Measurements from ENCODE around the gene ARSK.
A peak's percentile ranks its signal among the peaks of the same experiment; 100 is the strongest.

ARSK gene

DNA sequence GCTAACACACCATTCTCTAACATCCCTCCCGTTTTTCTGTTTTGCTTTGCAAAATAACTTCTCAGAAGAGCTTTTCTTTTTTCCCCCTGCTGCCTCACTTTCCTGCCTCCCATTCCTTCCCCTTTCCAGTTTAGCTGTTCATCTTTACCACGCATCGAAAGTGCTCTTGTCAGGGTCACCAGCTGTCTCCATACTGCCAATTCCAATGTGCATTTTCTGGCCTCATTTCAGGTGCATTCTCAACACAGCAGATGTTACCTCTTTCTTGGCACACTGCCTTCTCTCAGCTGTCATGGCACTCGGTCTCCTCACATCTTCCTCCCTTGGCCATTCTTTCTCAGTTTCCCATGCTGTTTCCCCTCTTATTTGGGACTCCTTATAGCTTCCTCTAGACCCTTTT, 9.5 kb downstream of the ARSK start:
- H3K36me3 ChIP-seq (replicated peaks): peaks cover 5% of the 10 kb centered on the region
- TF ChIP-seq, protein P1, sequence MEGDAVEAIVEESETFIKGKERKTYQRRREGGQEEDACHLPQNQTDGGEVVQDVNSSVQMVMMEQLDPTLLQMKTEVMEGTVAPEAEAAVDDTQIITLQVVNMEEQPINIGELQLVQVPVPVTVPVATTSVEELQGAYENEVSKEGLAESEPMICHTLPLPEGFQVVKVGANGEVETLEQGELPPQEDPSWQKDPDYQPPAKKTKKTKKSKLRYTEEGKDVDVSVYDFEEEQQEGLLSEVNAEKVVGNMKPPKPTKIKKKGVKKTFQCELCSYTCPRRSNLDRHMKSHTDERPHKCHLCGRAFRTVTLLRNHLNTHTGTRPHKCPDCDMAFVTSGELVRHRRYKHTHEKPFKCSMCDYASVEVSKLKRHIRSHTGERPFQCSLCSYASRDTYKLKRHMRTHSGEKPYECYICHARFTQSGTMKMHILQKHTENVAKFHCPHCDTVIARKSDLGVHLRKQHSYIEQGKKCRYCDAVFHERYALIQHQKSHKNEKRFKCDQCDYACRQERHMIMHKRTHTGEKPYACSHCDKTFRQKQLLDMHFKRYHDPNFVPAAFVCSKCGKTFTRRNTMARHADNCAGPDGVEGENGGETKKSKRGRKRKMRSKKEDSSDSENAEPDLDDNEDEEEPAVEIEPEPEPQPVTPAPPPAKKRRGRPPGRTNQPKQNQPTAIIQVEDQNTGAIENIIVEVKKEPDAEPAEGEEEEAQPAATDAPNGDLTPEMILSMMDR (IDR thresholded peaks at IDR 0.05; ENCODE audit: low read depth, low read length, missing control alignments): no peak
- DNase-seq: no peak
- no peak overlapping the region for H3K27ac ChIP-seq
- no peak overlapping the region for H3K4me3 ChIP-seq (ENCODE audit: low read depth, low read length)
- in situ Hi-C loops (cut with HindIII; ENCODE audit: low pct_ligation_motif_present, low sequenced_read_pairs): no loop called here
- no peaks in the 10 kb centered on the region for H3K27me3 ChIP-seq (replicated peaks)

DNA sequence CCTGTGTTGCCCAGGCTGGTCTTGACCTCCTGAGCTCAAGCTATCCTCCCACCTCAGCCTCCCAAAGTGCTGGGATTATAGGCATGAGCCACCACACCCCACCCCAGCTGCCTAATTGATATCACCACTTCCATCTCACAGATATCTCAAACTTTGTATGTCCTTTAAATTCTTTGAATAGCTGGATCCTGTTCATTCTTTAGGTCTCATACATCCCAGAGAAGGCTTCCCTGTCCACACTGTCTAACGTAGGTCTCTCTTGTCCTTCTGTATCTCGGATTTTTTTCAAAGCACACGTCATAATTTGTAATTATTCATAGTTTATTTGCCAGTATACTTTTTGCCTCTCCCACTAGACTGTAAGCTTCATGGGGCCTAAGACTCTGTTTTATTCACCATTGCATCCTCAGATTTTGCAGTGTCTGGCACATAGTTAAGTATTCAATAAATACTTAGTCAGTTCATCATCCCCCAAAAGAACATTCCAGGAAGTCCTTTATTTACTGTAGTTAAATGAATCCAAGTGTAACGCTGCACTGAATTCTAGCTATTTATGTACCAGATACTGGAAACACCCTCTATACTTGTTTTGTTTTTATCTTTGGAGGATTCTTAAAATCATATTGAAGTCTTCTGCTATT, 10.5 kb downstream of the ARSK start:
- peaks cover 5% of the 10 kb centered on the region for H3K36me3 ChIP-seq (replicated peaks)
- peak overlapping the region; percentile 6 for H3K27ac ChIP-seq
- in situ Hi-C loops (cut with HindIII; ENCODE audit: low pct_ligation_motif_present, low sequenced_read_pairs): no loop called here
- H3K4me3 ChIP-seq (ENCODE audit: low read depth, low read length): no peak overlapping the region
- DNase-seq: no peak
- TF ChIP-seq, protein P1 (IDR thresholded peaks at IDR 0.05; ENCODE audit: low read depth, low read length, missing control alignments): no peak
- H3K27me3 ChIP-seq (replicated peaks): no peaks in the 10 kb centered on the region

DNA sequence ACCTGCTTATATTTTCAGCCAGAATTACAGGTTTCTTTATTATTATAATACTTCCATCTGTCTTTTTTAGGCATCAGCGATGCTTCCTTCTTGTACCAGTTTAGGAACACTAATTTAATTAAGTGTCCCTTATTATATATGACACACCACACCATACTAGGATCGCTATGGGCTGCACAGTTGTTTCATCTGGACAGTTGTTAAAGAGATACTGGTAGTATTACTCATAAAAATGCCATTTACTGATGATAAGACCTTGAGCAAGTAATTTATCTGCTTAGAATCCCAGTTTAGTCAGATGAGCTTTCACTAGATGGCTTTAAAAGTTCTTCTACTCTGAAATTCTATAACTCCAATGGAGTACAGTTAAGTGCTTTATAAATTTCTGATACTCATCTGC, 17.1 kb downstream of the ARSK start:
- TF ChIP-seq, protein P1 (IDR thresholded peaks at IDR 0.05; ENCODE audit: low read depth, low read length, missing control alignments): no peak
- peaks cover 2% of the 10 kb centered on the region for H3K36me3 ChIP-seq (replicated peaks)
- DNase-seq: no peak
- in situ Hi-C loops (cut with HindIII; ENCODE audit: low pct_ligation_motif_present, low sequenced_read_pairs): no loop called here
- H3K4me3 ChIP-seq (ENCODE audit: low read depth, low read length): no peak overlapping the region
- no peaks in the 10 kb centered on the region for H3K27me3 ChIP-seq (replicated peaks)
- H3K27ac ChIP-seq: no peak overlapping the region

DNA sequence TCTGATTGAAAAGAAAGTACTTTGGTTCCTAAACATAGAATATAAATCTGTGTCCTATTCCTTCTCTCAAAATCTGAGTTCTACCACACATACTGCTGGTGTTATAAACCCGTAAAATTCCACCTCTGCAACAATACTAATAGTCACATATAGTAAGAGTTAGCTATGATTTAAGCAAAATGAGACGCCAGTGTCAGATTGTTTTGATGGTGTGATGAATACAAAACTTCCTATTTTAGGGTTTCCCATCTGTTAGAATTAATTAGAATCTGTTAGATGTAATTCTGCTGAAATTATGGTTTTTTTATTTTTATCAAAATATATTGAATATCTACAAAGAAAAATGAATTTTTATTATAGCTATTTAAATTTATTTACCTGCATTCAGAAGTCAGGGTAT, 26.7 kb downstream of the ARSK start:
- Histone ChIP-seq H3K27me3 (replicated peaks) (no peaks in the 10 kb centered on the region), H3K4me3 (ENCODE audit: low read depth, low read length) (no peak overlapping the region), H3K27ac (no peak overlapping the region), H3K36me3 (replicated peaks) (peaks cover 5% of the 10 kb centered on the region)
- in situ Hi-C loops (cut with HindIII; ENCODE audit: low pct_ligation_motif_present, low sequenced_read_pairs): no loop called here
- TF ChIP-seq, protein P1 (IDR thresholded peaks at IDR 0.05; ENCODE audit: low read depth, low read length, missing control alignments): no peak
- no peak for DNase-seq

DNA sequence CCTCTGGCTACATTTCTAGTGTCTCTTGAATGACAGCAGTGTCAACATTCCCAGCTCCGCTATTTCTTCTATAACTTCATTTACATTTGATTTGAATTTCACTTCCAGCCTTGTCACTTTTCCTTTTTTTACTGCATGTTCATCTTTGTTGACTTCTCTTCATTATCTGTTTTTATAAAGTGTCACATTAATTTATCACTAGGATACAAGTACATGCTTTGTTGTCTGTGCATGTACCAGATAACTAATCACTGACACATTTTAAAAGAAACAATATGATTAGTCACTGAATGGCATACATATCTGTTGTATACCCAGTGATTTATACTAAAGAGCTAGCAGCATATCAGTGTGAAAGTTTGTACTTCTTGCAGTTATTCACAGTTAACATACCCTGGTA, 29.1 kb downstream of the ARSK start:
- DNase-seq: no peak
- in situ Hi-C loops (cut with HindIII; ENCODE audit: low pct_ligation_motif_present, low sequenced_read_pairs): no loop called here
- Histone ChIP-seq H3K36me3 (replicated peaks) (peaks cover 5% of the 10 kb centered on the region), H3K4me3 (ENCODE audit: low read depth, low read length) (no peak overlapping the region), H3K27ac (no peak overlapping the region), H3K27me3 (replicated peaks) (no peaks in the 10 kb centered on the region)
- TF ChIP-seq, protein P1 (IDR thresholded peaks at IDR 0.05; ENCODE audit: low read depth, low read length, missing control alignments): no peak

DNA sequence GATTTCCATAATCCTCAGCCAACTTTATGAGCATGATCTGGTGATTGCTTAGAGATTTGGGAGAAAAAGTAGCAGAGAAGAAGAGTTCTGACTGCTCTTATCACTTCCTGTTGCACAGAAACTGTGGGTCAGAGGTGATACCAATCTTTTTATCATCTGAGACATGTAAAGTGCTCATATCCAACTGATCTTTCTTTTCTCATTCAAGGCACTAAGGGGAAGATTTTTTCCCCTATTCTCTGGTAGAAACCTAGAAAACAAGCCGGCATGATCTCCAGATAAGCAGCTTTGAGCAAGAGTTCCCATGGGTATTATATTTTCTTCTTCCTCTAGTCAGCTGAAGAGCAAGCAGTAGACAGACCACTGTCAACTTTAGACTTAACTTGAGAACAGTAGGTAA, 36.0 kb downstream of the ARSK start:
- H3K4me3 ChIP-seq (ENCODE audit: low read depth, low read length): no peak overlapping the region
- H3K36me3 ChIP-seq (replicated peaks): no peaks in the 10 kb centered on the region
- H3K27ac ChIP-seq: peak overlapping the region; percentile 86
- no peaks in the 10 kb centered on the region for H3K27me3 ChIP-seq (replicated peaks)
- in situ Hi-C loops (cut with HindIII; ENCODE audit: low pct_ligation_motif_present, low sequenced_read_pairs): no loop called here
- TF ChIP-seq, protein P1 (IDR thresholded peaks at IDR 0.05; ENCODE audit: low read depth, low read length, missing control alignments): no peak
- DNase-seq: no peak

All from brain microvascular endothelial cell (primary cell).